HL-60 (cell line): Measurements from ENCODE around the gene LIX1.

Source experiments
- DNase-seq, 2 experiments: peaks; one replicate each; pipeline ENCODE4 v3.0.0-alpha.2; 2010 to 2020; ENCODE audit warnings: low read depth in 1 of 2, low spot score in 1 of 2
- H3K27ac ChIP-seq: fragments of 250-450 bp; sonication (Bioruptor Pico); replicated peaks from 2 replicates; pipeline ENCODE4 v1.5.1; 2020; ENCODE audit warnings: mild to moderate bottlenecking, moderate library complexity
- H3K27me3 ChIP-seq: fragments of 250-450 bp; sonication (Bioruptor Pico); 2 replicates; pipeline ENCODE4 v1.5.1; 2021; ENCODE audit warnings: mild to moderate bottlenecking, moderate library complexity; ENCODE audit not compliant: insufficient read depth, poor library complexity, severe bottlenecking
- H3K4me3 ChIP-seq: replicated peaks from 2 replicates; pipeline ENCODE4 v1.5.1; 2011; ENCODE audit warnings: mild to moderate bottlenecking, control low read depth, low read length; ENCODE audit not compliant: insufficient read depth
- CTCF ChIP-seq: IDR thresholded peaks from one replicate; pipeline ENCODE4 v1.5.1; 2011; ENCODE audit warnings: low read length, control low read depth, inconsistent platforms; ENCODE audit not compliant: insufficient read depth
- GABPA ChIP-seq: IDR thresholded peaks from 2 replicates; pipeline ENCODE4 v1.6.1; 2012; ENCODE audit warnings: low read depth
- POLR2AphosphoS5 ChIP-seq: IDR thresholded peaks from 2 replicates; pipeline ENCODE4 v1.6.1; 2012; ENCODE audit warnings: low read depth
- REST ChIP-seq: IDR thresholded peaks from 2 replicates; pipeline ENCODE4 v1.6.1; 2012; ENCODE audit warnings: low read depth; ENCODE audit not compliant: insufficient replicate concordance
- SPI1 ChIP-seq: IDR thresholded peaks from 2 replicates; pipeline ENCODE4 v1.6.1; 2012; ENCODE audit warnings: low read depth, mild to moderate bottlenecking, borderline replicate concordance

LIX1 gene

GRCh38 chr5:97165726-97166125, 23.3 kb upstream of the LIX1 start:
- DNase-seq = no peak
- TF ChIP-seq SPI1 (no peak), GABPA (no peak), POLR2AphosphoS5 (no peak), REST (no peak), CTCF (no peak)
- H3K27me3 ChIP-seq = no peaks in the 10 kb centered on the region
- H3K4me3 ChIP-seq = no peak overlapping the region
- H3K27ac ChIP-seq = no peak overlapping the region

GRCh38 chr5:97164846-97165245, 22.4 kb upstream of the LIX1 start:
- Histone ChIP-seq H3K27me3 (no peaks in the 10 kb centered on the region), H3K27ac (no peak overlapping the region), H3K4me3 (no peak overlapping the region)
- DNase-seq = no peak
- TF ChIP-seq SPI1 (no peak), REST (no peak), POLR2AphosphoS5 (no peak), CTCF (no peak), GABPA (no peak)

GRCh38 chr5:97163790-97164285, 21.4 kb upstream of the LIX1 start:
- DNase-seq = no peak
- no peak overlapping the region for H3K4me3 ChIP-seq
- H3K27me3 ChIP-seq = no peaks in the 10 kb centered on the region
- no peak overlapping the region for H3K27ac ChIP-seq
- TF ChIP-seq POLR2AphosphoS5 (no peak), SPI1 (no peak), CTCF (no peak), REST (no peak), GABPA (no peak)
